HEK293T (cell line): ENCODE measurements around the gene MYMX.

Experiments
- ARNT ChIP-seq: fragments of 450-650 bp; IDR thresholded peaks from 2 replicates; pipeline ENCODE4 v1.6.1; 2017; ENCODE audit warnings: mild to moderate bottlenecking
- BHLHE40 ChIP-seq: fragments of 450-650 bp; IDR thresholded peaks from 2 replicates; pipeline ENCODE4 v1.6.1; 2016; ENCODE audit warnings: mild to moderate bottlenecking, moderate library complexity, borderline replicate concordance
- ELF4 ChIP-seq: fragments of 450-650 bp; IDR thresholded peaks from 2 replicates; pipeline ENCODE4 v1.6.1; 2017; ENCODE audit warnings: antibody characterized with exemption
- FOXA1 ChIP-seq: fragments of 450-650 bp; IDR thresholded peaks from 2 replicates; pipeline ENCODE4 v1.6.1; 2016; ENCODE audit warnings: mild to moderate bottlenecking
- FOXK2 ChIP-seq: fragments of 450-650 bp; IDR thresholded peaks from 2 replicates; pipeline ENCODE4 v1.6.1; 2016; ENCODE audit warnings: mild to moderate bottlenecking
- FOXM1 ChIP-seq: fragments of 450-650 bp; IDR thresholded peaks from 2 replicates; pipeline ENCODE4 v1.6.1; 2017; ENCODE audit warnings: mild to moderate bottlenecking, borderline replicate concordance
- L3MBTL2 ChIP-seq: fragments of 450-650 bp; conservative IDR thresholded peaks from 2 replicates; pipeline ENCODE4 v1.6.1; 2016; ENCODE audit warnings: mild to moderate bottlenecking
- PKNOX1 ChIP-seq: fragments of 450-650 bp; IDR thresholded peaks from 2 replicates; pipeline ENCODE4 v1.6.1; 2016
- SP1 ChIP-seq: fragments of 450-650 bp; IDR thresholded peaks from 2 replicates; pipeline ENCODE4 v1.6.1; 2017
- ZNF384 ChIP-seq: fragments of 450-650 bp; IDR thresholded peaks from 2 replicates; pipeline ENCODE4 v1.6.1; 2016

DNA sequence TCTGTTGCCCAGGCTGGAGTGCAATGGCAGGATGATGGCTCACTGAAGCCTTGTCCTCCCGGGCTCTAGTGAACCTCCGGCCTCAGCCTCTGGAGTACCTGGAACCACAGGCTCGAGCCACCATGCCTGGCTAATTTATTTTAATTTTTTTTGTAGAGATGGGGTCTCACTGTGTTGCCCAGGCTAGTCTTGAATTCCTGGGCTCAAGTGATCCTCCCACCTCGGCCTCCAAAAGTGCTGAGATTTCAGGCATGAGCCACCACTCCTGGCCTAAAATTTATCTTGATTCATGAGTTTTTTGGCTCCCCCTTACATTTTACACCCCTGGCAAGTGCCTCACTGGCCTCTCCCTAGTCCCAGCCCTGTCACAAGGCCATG, 4.2 kb downstream of the MYMX start:
- no peak for TF ChIP-seq FOXM1
- TF ChIP-seq SP1: no peak
- TF ChIP-seq FOXK2: no peak
- TF ChIP-seq ARNT: no peak
- no peak for TF ChIP-seq ZNF384
- no peak for TF ChIP-seq FOXA1
- no peak for TF ChIP-seq BHLHE40
- TF ChIP-seq L3MBTL2: no peak
- no peak for TF ChIP-seq ELF4
- TF ChIP-seq PKNOX1: no peak
